GM23338 (cell line): ENCODE results near the gene UNC13C. TPM values are rescaled to one million over a fixed set of nuclear protein-coding genes. Genes with fewer than 3 reads are reported as not detected.

Experiments used
- ATAC-seq: fragments of 200-7000 bp; cut with Tn5 transposase; 3 replicates; pipeline ENCODE4 v1.9.1; 2020
- DNase-seq: peaks from one replicate; pipeline ENCODE4 v3.0.0-alpha.2; 2015; ENCODE audit warnings: low spot score
- H2AFZ ChIP-seq: fragments of 200-600 bp; sonication (generic); 2 replicates; pipeline ENCODE4 v1.8.0; 2016; ENCODE audit warnings: antibody characterized with exemption, mild to moderate bottlenecking, moderate library complexity
- H3F3A ChIP-seq: fragments of 200-600 bp; sonication (generic); replicated peaks from 2 replicates; pipeline ENCODE4 v1.8.0; 2017; ENCODE audit warnings: antibody characterized with exemption, mixed run types, low read depth
- H3K27ac ChIP-seq: fragments of 200-600 bp; sonication (generic); 2 replicates; pipeline ENCODE4 v1.6.1; 2016; ENCODE audit warnings: low read depth
- H3K27me3 ChIP-seq: fragments of 200-600 bp; sonication (generic); 2 replicates; pipeline ENCODE4 v1.8.0; 2016; ENCODE audit warnings: mild to moderate bottlenecking, mixed run types, moderate library complexity; ENCODE audit not compliant: insufficient read depth
- H3K36me3 ChIP-seq: fragments of 200-600 bp; sonication (generic); 2 replicates; pipeline ENCODE4 v1.8.0; 2016; ENCODE audit warnings: mild to moderate bottlenecking; ENCODE audit not compliant: insufficient read depth
- H3K4me1 ChIP-seq: fragments of 200-600 bp; sonication (generic); 2 replicates; pipeline ENCODE4 v1.8.0; 2016; ENCODE audit warnings: mild to moderate bottlenecking, moderate library complexity; ENCODE audit not compliant: insufficient read depth
- H3K4me2 ChIP-seq: fragments of 200-600 bp; sonication (generic); 2 replicates; pipeline ENCODE4 v1.7.1; 2017; ENCODE audit warnings: mixed run types
- H3K4me3 ChIP-seq: fragments of 200-600 bp; sonication (generic); 2 replicates; pipeline ENCODE4 v1.6.1; 2016; ENCODE audit warnings: mixed run types
- H3K79me2 ChIP-seq: fragments of 200-600 bp; sonication (generic); replicated peaks from 2 replicates; pipeline ENCODE4 v1.8.0; 2017; ENCODE audit warnings: mild to moderate bottlenecking; ENCODE audit not compliant: insufficient read depth
- H3K9me2 ChIP-seq: fragments of 200-600 bp; sonication (generic); 2 replicates; pipeline ENCODE4 v1.8.0; 2017; ENCODE audit not compliant: insufficient read depth
- H4K20me1 ChIP-seq: fragments of 200-600 bp; sonication (generic); replicated peaks from 2 replicates; pipeline ENCODE4 v1.8.0; 2017; ENCODE audit warnings: mild to moderate bottlenecking; ENCODE audit not compliant: insufficient read depth
- H3K27ac Mint-ChIP-seq: 2 replicates; pipeline ENCODE4 v1.8.0; 2020; ENCODE audit warnings: inconsistent platforms, mild to moderate bottlenecking, moderate library complexity, mixed read lengths
- H3K27me3 Mint-ChIP-seq: 3 replicates; pipeline ENCODE4 v1.8.0; 2022; ENCODE audit warnings: low read depth, mild to moderate bottlenecking, moderate library complexity, mixed read lengths, inconsistent platforms; ENCODE audit not compliant: insufficient read depth, poor library complexity
- H3K36me3 Mint-ChIP-seq: 3 replicates; pipeline ENCODE4 v1.8.0; 2021; ENCODE audit warnings: low read depth, mild to moderate bottlenecking, inconsistent platforms, moderate library complexity, mixed read lengths
- H3K4me1 Mint-ChIP-seq: 3 replicates; pipeline ENCODE4 v1.8.0; 2020; ENCODE audit warnings: mild to moderate bottlenecking, inconsistent platforms, mixed read lengths
- H3K4me3 Mint-ChIP-seq: 3 replicates; pipeline ENCODE4 v1.8.0; 2021; ENCODE audit warnings: moderate library complexity, mild to moderate bottlenecking, inconsistent platforms, mixed read lengths
- H3K9me3 Mint-ChIP-seq: 3 replicates; pipeline ENCODE4 v1.8.0; 2020; ENCODE audit warnings: moderate library complexity, mild to moderate bottlenecking, inconsistent platforms, mixed read lengths
- EZH2phosphoT487 ChIP-seq: fragments of 200-600 bp; sonication (generic); IDR thresholded peaks from one replicate; pipeline ENCODE4 v1.8.1; 2018; ENCODE audit warnings: antibody characterized with exemption; ENCODE audit not compliant: unreplicated experiment
- JUNB ChIP-seq: IDR thresholded peaks from one replicate; pipeline ENCODE4 v1.6.1; 2016; ENCODE audit warnings: antibody characterized with exemption; ENCODE audit not compliant: unreplicated experiment
- NANOG ChIP-seq: IDR thresholded peaks from 2 replicates; pipeline ENCODE4 v1.6.1; 2016; ENCODE audit warnings: antibody characterized with exemption, borderline replicate concordance
- STAT1 ChIP-seq: IDR thresholded peaks from one replicate; pipeline ENCODE4 v1.6.1; 2016; ENCODE audit warnings: antibody characterized with exemption; ENCODE audit not compliant: unreplicated experiment
- ZNF331 ChIP-seq: fragments of 250-450 bp; sonication (Bioruptor Pico); IDR thresholded peaks from 2 replicates; pipeline ENCODE4 v1.5.0; 2020; ENCODE audit warnings: low read depth, mild to moderate bottlenecking, moderate library complexity
- polyA plus RNA-seq: library from polyadenylated mRNA; unstranded; fragments of >200 nt; fragmentation: Nextera tagmentation; extraction: Ambion mirVana; gene quantifications from 2 replicates; pipeline ENCODE4 v1.2.1, GENCODE V29; 2016
- total RNA-seq: library from RNA; depleted of rRNA; stranded (reverse); fragments of >200 nt; shearing (Covaris generic); gene quantifications from 2 replicates; pipeline ENCODE4 v1.2.3, GENCODE V29; 2014
- TF ChIP-seq, protein P1 (sequence below), 2 experiments: fragments of 200-600 bp in 1 of 2; sonication (generic) in 1 of 2; conservative IDR thresholded peaks; 2 replicates each; pipeline versions ENCODE4 v1.5.1 to v1.6.1; 2016 to 2017; ENCODE audit warnings: antibody characterized with exemption in 2 of 2, low read depth in 2 of 2, mild to moderate bottlenecking in 2 of 2, moderate library complexity in 1 of 2
- TF ChIP-seq, protein P2 (sequence below): fragments of 250-450 bp; sonication (Bioruptor Pico); IDR thresholded peaks from 2 replicates; pipeline ENCODE4 v1.5.0; 2020; ENCODE audit warnings: mild to moderate bottlenecking, moderate library complexity

UNC13C gene
- total and polyA plus RNA-seq, 2 experiments from 2014 or later = 0.03 TPM; not detected in 1

DNA sequence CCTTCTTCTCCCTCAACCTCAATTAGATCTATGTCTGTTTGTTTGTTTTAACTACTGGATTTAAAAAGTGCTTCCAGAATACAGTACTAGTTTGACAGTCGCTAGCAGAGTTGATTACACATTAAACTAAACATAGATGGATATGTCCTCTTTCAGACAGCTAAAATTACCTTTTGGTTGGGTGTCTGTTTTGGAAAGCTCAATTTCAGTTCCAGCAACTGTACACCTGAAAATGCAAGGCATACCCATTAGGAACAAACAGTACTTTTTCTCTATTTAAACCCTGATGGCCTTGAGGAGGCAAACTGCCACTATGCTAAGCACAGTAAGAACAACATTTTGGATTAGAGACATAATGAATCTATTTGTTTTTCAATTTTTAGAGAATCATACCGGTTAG, 234.4 kb downstream of the UNC13C start:
- Histone ChIP-seq H3K4me1 (no peaks in the 10 kb centered on the region), H3K9me2 (no peaks in the 10 kb centered on the region), H3K36me3 (0 out of 2 replicates have a peak, but pooled peaks cover 3% of the 10 kb centered on the region), H3F3A (no peaks in the 10 kb centered on the region), H4K20me1 (no peaks in the 10 kb centered on the region), H3K27me3 (no peaks in the 10 kb centered on the region), H3K4me3 (no peak overlapping the region), H3K79me2 (no peaks in the 10 kb centered on the region), H2AFZ (no peak overlapping the region), H3K4me2 (no peak overlapping the region), H3K27ac (no peak overlapping the region)
- peaks cover 26% of the 10 kb centered on the region for H3K9me3 Mint-ChIP-seq
- ATAC-seq (no peak), DNase-seq (no peak)
- no peak overlapping the region for H3K27ac Mint-ChIP-seq
- no peak overlapping the region for H3K4me3 Mint-ChIP-seq
- no peaks in the 10 kb centered on the region for H3K36me3 Mint-ChIP-seq
- H3K27me3 Mint-ChIP-seq = peaks cover 3% of the 10 kb centered on the region
- TF ChIP-seq STAT1 = no peak
- TF ChIP-seq, protein P1, sequence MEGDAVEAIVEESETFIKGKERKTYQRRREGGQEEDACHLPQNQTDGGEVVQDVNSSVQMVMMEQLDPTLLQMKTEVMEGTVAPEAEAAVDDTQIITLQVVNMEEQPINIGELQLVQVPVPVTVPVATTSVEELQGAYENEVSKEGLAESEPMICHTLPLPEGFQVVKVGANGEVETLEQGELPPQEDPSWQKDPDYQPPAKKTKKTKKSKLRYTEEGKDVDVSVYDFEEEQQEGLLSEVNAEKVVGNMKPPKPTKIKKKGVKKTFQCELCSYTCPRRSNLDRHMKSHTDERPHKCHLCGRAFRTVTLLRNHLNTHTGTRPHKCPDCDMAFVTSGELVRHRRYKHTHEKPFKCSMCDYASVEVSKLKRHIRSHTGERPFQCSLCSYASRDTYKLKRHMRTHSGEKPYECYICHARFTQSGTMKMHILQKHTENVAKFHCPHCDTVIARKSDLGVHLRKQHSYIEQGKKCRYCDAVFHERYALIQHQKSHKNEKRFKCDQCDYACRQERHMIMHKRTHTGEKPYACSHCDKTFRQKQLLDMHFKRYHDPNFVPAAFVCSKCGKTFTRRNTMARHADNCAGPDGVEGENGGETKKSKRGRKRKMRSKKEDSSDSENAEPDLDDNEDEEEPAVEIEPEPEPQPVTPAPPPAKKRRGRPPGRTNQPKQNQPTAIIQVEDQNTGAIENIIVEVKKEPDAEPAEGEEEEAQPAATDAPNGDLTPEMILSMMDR (conservative IDR thresholded peaks at IDR 0.05; ENCODE audit: low read depth in 2 of 2) = no peak
- no peak for TF ChIP-seq NANOG
- no peak for TF ChIP-seq EZH2phosphoT487
- TF ChIP-seq, protein P2, sequence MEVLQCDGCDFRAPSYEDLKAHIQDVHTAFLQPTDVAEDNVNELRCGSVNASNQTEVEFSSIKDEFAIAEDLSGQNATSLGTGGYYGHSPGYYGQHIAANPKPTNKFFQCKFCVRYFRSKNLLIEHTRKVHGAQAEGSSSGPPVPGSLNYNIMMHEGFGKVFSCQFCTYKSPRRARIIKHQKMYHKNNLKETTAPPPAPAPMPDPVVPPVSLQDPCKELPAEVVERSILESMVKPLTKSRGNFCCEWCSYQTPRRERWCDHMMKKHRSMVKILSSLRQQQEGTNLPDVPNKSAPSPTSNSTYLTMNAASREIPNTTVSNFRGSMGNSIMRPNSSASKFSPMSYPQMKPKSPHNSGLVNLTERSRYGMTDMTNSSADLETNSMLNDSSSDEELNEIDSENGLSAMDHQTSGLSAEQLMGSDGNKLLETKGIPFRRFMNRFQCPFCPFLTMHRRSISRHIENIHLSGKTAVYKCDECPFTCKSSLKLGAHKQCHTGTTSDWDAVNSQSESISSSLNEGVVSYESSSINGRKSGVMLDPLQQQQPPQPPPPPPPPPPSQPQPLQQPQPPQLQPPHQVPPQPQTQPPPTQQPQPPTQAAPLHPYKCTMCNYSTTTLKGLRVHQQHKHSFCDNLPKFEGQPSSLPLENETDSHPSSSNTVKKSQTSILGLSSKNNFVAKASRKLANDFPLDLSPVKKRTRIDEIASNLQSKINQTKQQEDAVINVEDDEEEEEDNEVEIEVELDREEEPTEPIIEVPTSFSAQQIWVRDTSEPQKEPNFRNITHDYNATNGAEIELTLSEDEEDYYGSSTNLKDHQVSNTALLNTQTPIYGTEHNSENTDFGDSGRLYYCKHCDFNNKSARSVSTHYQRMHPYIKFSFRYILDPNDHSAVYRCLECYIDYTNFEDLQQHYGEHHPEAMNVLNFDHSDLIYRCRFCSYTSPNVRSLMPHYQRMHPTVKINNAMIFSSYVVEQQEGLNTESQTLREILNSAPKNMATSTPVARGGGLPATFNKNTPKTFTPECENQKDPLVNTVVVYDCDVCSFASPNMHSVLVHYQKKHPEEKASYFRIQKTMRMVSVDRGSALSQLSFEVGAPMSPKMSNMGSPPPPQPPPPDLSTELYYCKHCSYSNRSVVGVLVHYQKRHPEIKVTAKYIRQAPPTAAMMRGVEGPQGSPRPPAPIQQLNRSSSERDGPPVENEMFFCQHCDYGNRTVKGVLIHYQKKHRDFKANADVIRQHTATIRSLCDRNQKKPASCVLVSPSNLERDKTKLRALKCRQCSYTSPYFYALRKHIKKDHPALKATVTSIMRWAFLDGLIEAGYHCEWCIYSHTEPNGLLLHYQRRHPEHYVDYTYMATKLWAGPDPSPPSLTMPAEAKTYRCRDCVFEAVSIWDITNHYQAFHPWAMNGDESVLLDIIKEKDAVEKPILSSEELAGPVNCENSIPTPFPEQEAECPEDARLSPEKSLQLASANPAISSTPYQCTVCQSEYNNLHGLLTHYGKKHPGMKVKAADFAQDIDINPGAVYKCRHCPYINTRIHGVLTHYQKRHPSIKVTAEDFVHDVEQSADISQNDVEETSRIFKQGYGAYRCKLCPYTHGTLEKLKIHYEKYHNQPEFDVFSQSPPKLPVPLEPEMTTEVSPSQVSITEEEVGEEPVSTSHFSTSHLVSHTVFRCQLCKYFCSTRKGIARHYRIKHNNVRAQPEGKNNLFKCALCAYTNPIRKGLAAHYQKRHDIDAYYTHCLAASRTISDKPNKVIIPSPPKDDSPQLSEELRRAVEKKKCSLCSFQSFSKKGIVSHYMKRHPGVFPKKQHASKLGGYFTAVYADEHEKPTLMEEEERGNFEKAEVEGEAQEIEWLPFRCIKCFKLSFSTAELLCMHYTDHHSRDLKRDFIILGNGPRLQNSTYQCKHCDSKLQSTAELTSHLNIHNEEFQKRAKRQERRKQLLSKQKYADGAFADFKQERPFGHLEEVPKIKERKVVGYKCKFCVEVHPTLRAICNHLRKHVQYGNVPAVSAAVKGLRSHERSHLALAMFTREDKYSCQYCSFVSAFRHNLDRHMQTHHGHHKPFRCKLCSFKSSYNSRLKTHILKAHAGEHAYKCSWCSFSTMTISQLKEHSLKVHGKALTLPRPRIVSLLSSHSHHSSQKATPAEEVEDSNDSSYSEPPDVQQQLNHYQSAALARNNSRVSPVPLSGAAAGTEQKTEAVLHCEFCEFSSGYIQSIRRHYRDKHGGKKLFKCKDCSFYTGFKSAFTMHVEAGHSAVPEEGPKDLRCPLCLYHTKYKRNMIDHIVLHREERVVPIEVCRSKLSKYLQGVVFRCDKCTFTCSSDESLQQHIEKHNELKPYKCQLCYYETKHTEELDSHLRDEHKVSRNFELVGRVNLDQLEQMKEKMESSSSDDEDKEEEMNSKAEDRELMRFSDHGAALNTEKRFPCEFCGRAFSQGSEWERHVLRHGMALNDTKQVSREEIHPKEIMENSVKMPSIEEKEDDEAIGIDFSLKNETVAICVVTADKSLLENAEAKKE (CRISPR knock-in tag) = no peak
- TF ChIP-seq JUNB = no peak
- no peak for TF ChIP-seq ZNF331 (CRISPR knock-in tag)
- H3K4me1 Mint-ChIP-seq = no peaks in the 10 kb centered on the region
